HAP-1 (cell line): ENCODE measurements around the gene FXR2.
"Not testable (repeated sequence)": the region's sequence is repeated elsewhere in the genome, so short reads cannot be mapped to it uniquely, and the experiment has no call there.

Experiments used
- DNase-seq, 2 experiments: peaks; one replicate each; pipeline ENCODE4 v3.0.0-alpha.2; 2016 to 2020; ENCODE audit warnings: low spot score in 2 of 2
- H3K27me3 ChIP-seq: fragments of 250-450 bp; sonication (Bioruptor Pico); 2 replicates; pipeline ENCODE4 v1.5.1; 2020; ENCODE audit warnings: low read depth, mild to moderate bottlenecking, moderate library complexity
- H3K36me3 ChIP-seq: fragments of 250-450 bp; sonication (Bioruptor Pico); replicated peaks from 2 replicates; pipeline ENCODE4 v1.5.1; 2020; ENCODE audit warnings: mild to moderate bottlenecking
- H3K4me1 ChIP-seq: fragments of 250-450 bp; sonication (Bioruptor Pico); 2 replicates; pipeline ENCODE4 v1.5.1; 2020; ENCODE audit warnings: mild to moderate bottlenecking
- H3K4me3 ChIP-seq: fragments of 250-450 bp; sonication (Bioruptor Pico); 2 replicates; pipeline ENCODE4 v1.5.1; 2020; ENCODE audit warnings: mild to moderate bottlenecking, moderate library complexity
- H3K9me3 ChIP-seq: fragments of 250-450 bp; sonication (Bioruptor Pico); 2 replicates; pipeline ENCODE4 v1.5.1; 2020; ENCODE audit warnings: mild to moderate bottlenecking, moderate library complexity
- in situ Hi-C: fragments of 300-500 bp; cut with MboI; formaldehyde crosslinking; loops from 3 replicates; pipeline ENCODE4 v1.14.3; 2020; ENCODE audit warnings: low sequenced_read_pairs, inconsistent platforms, mixed read lengths

The FXR2 gene

GRCh38 chr17:7618608-7619007 lies 3.9 kb upstream of the FXR2 start:
- in situ Hi-C loops: no loop called here
- Histone ChIP-seq H3K9me3 (no peaks in the 10 kb centered on the region), H3K4me3 (no peak overlapping the region), H3K27me3 (no peaks in the 10 kb centered on the region), H3K36me3 (no peaks in the 10 kb centered on the region), H3K4me1 (no peaks in the 10 kb centered on the region; the same call in 1 of the 2 replicates)
- no peak for DNase-seq

GRCh38 chr17:7615265-7615747 lies 609 bp upstream of the FXR2 start:
- no peak for DNase-seq
- H3K9me3 ChIP-seq: no peaks in the 10 kb centered on the region
- H3K36me3 ChIP-seq: peaks cover 6% of the 10 kb centered on the region
- H3K27me3 ChIP-seq: no peaks in the 10 kb centered on the region
- H3K4me1 ChIP-seq: peaks cover 9% of the 10 kb centered on the region
- peak overlapping the region; percentile 34 for H3K4me3 ChIP-seq
- in situ Hi-C loops: no loop called here

- no peaks in the 10 kb centered on the region for H3K9me3 ChIP-seq
- no peaks in the 10 kb centered on the region for H3K27me3 ChIP-seq
- H3K4me1 ChIP-seq: peaks cover 12% of the 10 kb centered on the region
- in situ Hi-C loops: no loop called here
- H3K36me3 ChIP-seq: peaks cover 10% of the 10 kb centered on the region
- no peak for DNase-seq
- peak overlapping the region; percentile 61 for H3K4me3 ChIP-seq
Measured at GRCh38 chr17:7613769-7614424, 800 bp downstream of the FXR2 start.

GRCh38 chr17:7612294-7612640 lies 2.4 kb downstream of the FXR2 start:
- no peak for DNase-seq

GRCh38 chr17:7611635-7612293 lies 2.9 kb downstream of the FXR2 start:
- in situ Hi-C loops: no loop called here
- no peaks in the 10 kb centered on the region for H3K27me3 ChIP-seq
- peaks cover 10% of the 10 kb centered on the region for H3K36me3 ChIP-seq
- no peaks in the 10 kb centered on the region for H3K9me3 ChIP-seq
- no peak overlapping the region for H3K4me3 ChIP-seq
- DNase-seq: no peak
- peaks cover 12% of the 10 kb centered on the region for H3K4me1 ChIP-seq

More at GRCh38 chr17:7612294-7612640, 2.4 kb downstream of the FXR2 start:
- Histone ChIP-seq H3K4me1 (peaks cover 12% of the 10 kb centered on the region), H3K36me3 (peaks cover 10% of the 10 kb centered on the region), H3K27me3 (no peaks in the 10 kb centered on the region), H3K9me3 (no peaks in the 10 kb centered on the region), H3K4me3 (no peak overlapping the region)
- in situ Hi-C loops: no loop called here

GRCh38 chr17:7610641-7611040 lies 4.1 kb downstream of the FXR2 start:
- DNase-seq: no peak
- Histone ChIP-seq H3K27me3 (no peaks in the 10 kb centered on the region), H3K36me3 (peaks cover 16% of the 10 kb centered on the region), H3K9me3 (no peaks in the 10 kb centered on the region), H3K4me3 (no peak overlapping the region), H3K4me1 (peaks cover 12% of the 10 kb centered on the region)
- in situ Hi-C loops: no loop called here

GRCh38 chr17:7606280-7606679 lies 8.4 kb downstream of the FXR2 start:
- peaks cover 49% of the 10 kb centered on the region for H3K36me3 ChIP-seq

GRCh38 chr17:7597561-7597960 lies 17.1 kb downstream of the FXR2 start:
- H3K4me1 ChIP-seq, DNase-seq, H3K9me3 ChIP-seq, H3K4me3 ChIP-seq, H3K27me3 ChIP-seq, in situ Hi-C loops: not testable (repeated sequence)
- H3K36me3 ChIP-seq: peaks cover 95% of the 10 kb centered on the region

More at GRCh38 chr17:7606280-7606679, 8.4 kb downstream of the FXR2 start:
- H3K9me3 ChIP-seq: no peaks in the 10 kb centered on the region
- DNase-seq: no peak
- in situ Hi-C loops: no loop called here
- no peaks in the 10 kb centered on the region for H3K27me3 ChIP-seq
- H3K4me1 ChIP-seq: peaks cover 3% of the 10 kb centered on the region; the same call in 1 of the 2 replicates
- H3K4me3 ChIP-seq: no peak overlapping the region

GRCh38 chr17:7593296-7593695 lies 21.4 kb downstream of the FXR2 start:
- H3K36me3 ChIP-seq: peaks cover 92% of the 10 kb centered on the region
- in situ Hi-C loops: no loop called here

GRCh38 chr17:7592422-7593021 lies 22.2 kb downstream of the FXR2 start:
- Histone ChIP-seq H3K36me3 (peaks cover 92% of the 10 kb centered on the region), H3K4me3 (no peak overlapping the region), H3K9me3 (no peaks in the 10 kb centered on the region), H3K4me1 (no peaks in the 10 kb centered on the region), H3K27me3 (no peaks in the 10 kb centered on the region)
- no peak for DNase-seq
- in situ Hi-C loops: no loop called here

More at GRCh38 chr17:7593296-7593695, 21.4 kb downstream of the FXR2 start:
- Histone ChIP-seq H3K9me3 (no peaks in the 10 kb centered on the region), H3K4me3 (no peak overlapping the region), H3K4me1 (no peaks in the 10 kb centered on the region), H3K27me3 (no peaks in the 10 kb centered on the region)
- DNase-seq: no peak

GRCh38 chr17:7591596-7591995 lies 23.1 kb downstream of the FXR2 start:
- H3K4me1 ChIP-seq: no peaks in the 10 kb centered on the region
- H3K36me3 ChIP-seq: peaks cover 90% of the 10 kb centered on the region
- H3K9me3 ChIP-seq: no peaks in the 10 kb centered on the region
- H3K27me3 ChIP-seq: no peaks in the 10 kb centered on the region
- in situ Hi-C loops: no loop called here
- no peak for DNase-seq
- no peak overlapping the region for H3K4me3 ChIP-seq

- H3K9me3 ChIP-seq: no peaks in the 10 kb centered on the region
- in situ Hi-C loops: no loop called here
- H3K27me3 ChIP-seq: no peaks in the 10 kb centered on the region
- peaks cover 84% of the 10 kb centered on the region for H3K36me3 ChIP-seq
- DNase-seq: no peak
- no peak overlapping the region for H3K4me3 ChIP-seq
- H3K4me1 ChIP-seq: no peaks in the 10 kb centered on the region
Measured at GRCh38 chr17:7590743-7591142, 24.0 kb downstream of the FXR2 start.

GRCh38 chr17:7589891-7590691 lies 24.6 kb downstream of the FXR2 start, which contains the start of gene SOX15:
TSS of gene SOX15 (minus strand) at chr17:7590094. CDS start at chr17:7589676, 418 bp downstream.
- in situ Hi-C loops: no loop called here
- DNase-seq: no peak
- Histone ChIP-seq H3K27me3 (no peaks in the 10 kb centered on the region), H3K4me3 (no peak within 1 kb of the TSS), H3K36me3 (peaks cover 77% of the 10 kb centered on the region), H3K9me3 (no peaks in the 10 kb centered on the region), H3K4me1 (no peaks in the 10 kb centered on the region)
